Adrenal gland (tissue), 5 donors: ENCODE measurements around the gene KCNQ4.

Experiments
- POLR2A ChIP-seq, 2 donors: fragments of 450-650 bp; IDR thresholded peaks; one replicate each; pipeline ENCODE4 v1.6.1; 2017; ENCODE audit warnings: antibody characterized with exemption in 2 of 2, mild to moderate bottlenecking in 2 of 2, moderate library complexity in 1 of 2
- TF ChIP-seq, protein P1 (sequence below), 6 experiments: fragments of 450-650 bp in 4 of 6; fragments of 200-600 bp in 2 of 6; sonication (generic) in 1 of 6; IDR thresholded peaks; 1 replicate in 5 of 6; 2 replicates in 1 of 6; pipeline versions ENCODE4 v1.5.1 to v1.8.0; 2016 to 2021; ENCODE audit warnings: antibody characterized with exemption in 6 of 6, mild to moderate bottlenecking in 2 of 6, moderate library complexity in 1 of 6
- donor health status: DM: no; HTN: no; CAD: no.

DNA sequence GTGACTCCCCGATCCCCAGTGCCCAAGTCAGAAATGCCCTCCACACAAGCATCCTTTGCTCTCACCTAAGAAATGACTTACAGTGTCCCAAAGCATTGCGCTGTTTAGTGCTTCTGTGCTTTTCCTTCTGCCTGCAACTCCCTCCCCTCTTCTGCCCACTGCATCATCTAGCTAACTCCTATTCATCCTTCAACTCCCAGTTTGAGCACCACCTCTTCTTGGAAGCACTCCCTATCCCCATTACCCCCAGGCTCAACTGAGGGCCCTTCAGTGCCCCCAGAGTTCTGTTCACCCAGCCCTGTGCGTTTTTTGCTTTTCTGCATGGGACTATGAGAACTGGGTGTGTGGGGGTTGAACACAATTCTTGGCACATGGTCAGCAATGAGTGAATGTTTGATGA, 10.0 kb downstream of the KCNQ4 start:
- TF ChIP-seq POLR2A (IDR thresholded peaks at IDR 0.05) = no peak
- TF ChIP-seq, protein P1, sequence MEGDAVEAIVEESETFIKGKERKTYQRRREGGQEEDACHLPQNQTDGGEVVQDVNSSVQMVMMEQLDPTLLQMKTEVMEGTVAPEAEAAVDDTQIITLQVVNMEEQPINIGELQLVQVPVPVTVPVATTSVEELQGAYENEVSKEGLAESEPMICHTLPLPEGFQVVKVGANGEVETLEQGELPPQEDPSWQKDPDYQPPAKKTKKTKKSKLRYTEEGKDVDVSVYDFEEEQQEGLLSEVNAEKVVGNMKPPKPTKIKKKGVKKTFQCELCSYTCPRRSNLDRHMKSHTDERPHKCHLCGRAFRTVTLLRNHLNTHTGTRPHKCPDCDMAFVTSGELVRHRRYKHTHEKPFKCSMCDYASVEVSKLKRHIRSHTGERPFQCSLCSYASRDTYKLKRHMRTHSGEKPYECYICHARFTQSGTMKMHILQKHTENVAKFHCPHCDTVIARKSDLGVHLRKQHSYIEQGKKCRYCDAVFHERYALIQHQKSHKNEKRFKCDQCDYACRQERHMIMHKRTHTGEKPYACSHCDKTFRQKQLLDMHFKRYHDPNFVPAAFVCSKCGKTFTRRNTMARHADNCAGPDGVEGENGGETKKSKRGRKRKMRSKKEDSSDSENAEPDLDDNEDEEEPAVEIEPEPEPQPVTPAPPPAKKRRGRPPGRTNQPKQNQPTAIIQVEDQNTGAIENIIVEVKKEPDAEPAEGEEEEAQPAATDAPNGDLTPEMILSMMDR (IDR thresholded peaks at IDR 0.05) = no peak
